Peyer's patch (tissue), 4 donors: ENCODE results near the gene MINDY4. TPM values are rescaled to one million over a fixed set of nuclear protein-coding genes. Genes with fewer than 3 reads are reported as not detected.
"Not testable (repeated sequence)": the region's sequence is repeated elsewhere in the genome, so short reads cannot be mapped to it uniquely, and the experiment has no call there.

Experiments used
- DNase-seq, 3 donors: peaks; one replicate each; pipeline ENCODE4 v3.0.0-alpha.2; 2017 to 2019
- H3K27ac ChIP-seq, 4 donors: fragments of 200-600 bp; sonication (generic); one replicate each; pipeline ENCODE4 v1.5.1; 2016 to 2019
- H3K27me3 ChIP-seq, 2 donors: fragments of 200-600 bp; sonication (generic); one replicate each; pipeline ENCODE4 v1.5.1; 2019
- H3K36me3 ChIP-seq, 3 donors: fragments of 200-600 bp; sonication (generic); one replicate each; pipeline ENCODE4 v1.5.1; 2016 to 2019
- H3K4me1 ChIP-seq, 4 donors: fragments of 200-600 bp; sonication (generic); one replicate each; pipeline ENCODE4 v1.5.1; 2016 to 2019
- H3K4me3 ChIP-seq, 4 donors: fragments of 200-600 bp; sonication (generic); 1 replicate in 3 of 4; 2 replicates in 1 of 4; pipeline ENCODE4 v1.5.1; 2016 to 2019; ENCODE audit warnings: mild to moderate bottlenecking in 1 of 4
- H3K9me3 ChIP-seq, 4 donors: fragments of 200-600 bp; sonication (generic); one replicate each; pipeline ENCODE4 v1.5.1; 2016 to 2019; ENCODE audit warnings: mild to moderate bottlenecking in 1 of 4
- POLR2A ChIP-seq, 2 donors: fragments of 450-650 bp; IDR thresholded peaks; one replicate each; pipeline ENCODE4 v1.5.1; 2017; ENCODE audit warnings: antibody characterized with exemption in 2 of 2, mild to moderate bottlenecking in 2 of 2, moderate library complexity in 2 of 2
- total RNA-seq, 4 donors: library from RNA; depleted of rRNA; stranded (reverse); fragments of >200 nt; gene quantifications; one replicate each; pipeline ENCODE4 v1.1.0, GENCODE V29; 2016
- TF ChIP-seq, protein P1 (sequence below), 6 experiments: fragments of 450-650 bp in 4 of 6; fragments of 200-600 bp in 2 of 6; sonication (generic) in 1 of 6; IDR thresholded peaks; one replicate each; pipeline ENCODE4 v1.5.1; 2017 to 2019; ENCODE audit warnings: antibody characterized with exemption in 6 of 6, mild to moderate bottlenecking in 3 of 6, moderate library complexity in 1 of 6

MINDY4 gene
- total RNA-seq, 4 donors from 2014 or later = 3.9 to 19.8 (median 6.8) TPM

GRCh38 chr7:30828591-30828990 lies 57.4 kb downstream of the MINDY4 start:
- no peak for TF ChIP-seq POLR2A (IDR thresholded peaks at IDR 0.05)
- TF ChIP-seq, protein P1, sequence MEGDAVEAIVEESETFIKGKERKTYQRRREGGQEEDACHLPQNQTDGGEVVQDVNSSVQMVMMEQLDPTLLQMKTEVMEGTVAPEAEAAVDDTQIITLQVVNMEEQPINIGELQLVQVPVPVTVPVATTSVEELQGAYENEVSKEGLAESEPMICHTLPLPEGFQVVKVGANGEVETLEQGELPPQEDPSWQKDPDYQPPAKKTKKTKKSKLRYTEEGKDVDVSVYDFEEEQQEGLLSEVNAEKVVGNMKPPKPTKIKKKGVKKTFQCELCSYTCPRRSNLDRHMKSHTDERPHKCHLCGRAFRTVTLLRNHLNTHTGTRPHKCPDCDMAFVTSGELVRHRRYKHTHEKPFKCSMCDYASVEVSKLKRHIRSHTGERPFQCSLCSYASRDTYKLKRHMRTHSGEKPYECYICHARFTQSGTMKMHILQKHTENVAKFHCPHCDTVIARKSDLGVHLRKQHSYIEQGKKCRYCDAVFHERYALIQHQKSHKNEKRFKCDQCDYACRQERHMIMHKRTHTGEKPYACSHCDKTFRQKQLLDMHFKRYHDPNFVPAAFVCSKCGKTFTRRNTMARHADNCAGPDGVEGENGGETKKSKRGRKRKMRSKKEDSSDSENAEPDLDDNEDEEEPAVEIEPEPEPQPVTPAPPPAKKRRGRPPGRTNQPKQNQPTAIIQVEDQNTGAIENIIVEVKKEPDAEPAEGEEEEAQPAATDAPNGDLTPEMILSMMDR (IDR thresholded peaks at IDR 0.05) = no peak
- Histone ChIP-seq H3K27ac (no peak overlapping the region), H3K36me3 (no peaks in the 10 kb centered on the region), H3K4me3 (no peak overlapping the region), H3K27me3 (no peaks in the 10 kb centered on the region), H3K4me1 (no peaks in the 10 kb centered on the region), H3K9me3 (peaks cover 0 to 2% (median under 1%) of the 10 kb centered on the region in 4 donors)
- no peak for DNase-seq

DNA sequence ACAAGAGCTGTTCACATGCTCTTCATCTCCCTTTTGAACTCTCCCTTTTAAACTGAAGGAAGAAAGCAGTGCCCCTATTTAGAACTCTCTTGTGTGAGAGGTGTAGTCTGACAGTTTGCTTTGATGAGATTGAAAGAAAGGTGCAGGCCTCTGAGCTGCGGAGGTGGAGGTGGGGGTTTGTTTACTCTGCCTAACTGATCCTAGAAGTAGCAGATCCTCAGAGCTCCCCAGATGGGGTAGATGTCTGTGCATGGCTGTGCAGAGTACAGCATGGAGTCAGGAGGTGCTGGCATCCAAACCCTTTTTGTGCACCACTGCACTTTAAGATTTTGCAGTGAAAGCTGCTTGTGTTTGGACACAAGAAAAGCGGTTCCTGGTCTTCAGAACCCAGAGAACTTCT lies 58.3 kb downstream of the MINDY4 start:
- no peak for DNase-seq
- Histone ChIP-seq H3K27ac (no peak overlapping the region), H3K27me3 (no peaks in the 10 kb centered on the region), H3K4me1 (no peaks in the 10 kb centered on the region), H3K9me3 (peaks cover 0 to 11% (median 3%) of the 10 kb centered on the region in 4 donors), H3K4me3 (no peak overlapping the region), H3K36me3 (no peaks in the 10 kb centered on the region)
- TF ChIP-seq POLR2A (IDR thresholded peaks at IDR 0.05) = no peak
- TF ChIP-seq, protein P1 (IDR thresholded peaks at IDR 0.05) = no peak

GRCh38 chr7:30831227-30831626 lies 60.0 kb downstream of the MINDY4 start:
- no peak overlapping the region for H3K27ac ChIP-seq
- H3K36me3 ChIP-seq = no peaks in the 10 kb centered on the region
- peaks cover 0 to 12% (median 3%) of the 10 kb centered on the region in 4 donors for H3K9me3 ChIP-seq
- DNase-seq = no peak
- no peak overlapping the region for H3K4me3 ChIP-seq
- H3K27me3 ChIP-seq = no peaks in the 10 kb centered on the region
- no peak for TF ChIP-seq POLR2A (IDR thresholded peaks at IDR 0.05)
- TF ChIP-seq, protein P1 (IDR thresholded peaks at IDR 0.05) = no peak
- no peaks in the 10 kb centered on the region for H3K4me1 ChIP-seq

DNA sequence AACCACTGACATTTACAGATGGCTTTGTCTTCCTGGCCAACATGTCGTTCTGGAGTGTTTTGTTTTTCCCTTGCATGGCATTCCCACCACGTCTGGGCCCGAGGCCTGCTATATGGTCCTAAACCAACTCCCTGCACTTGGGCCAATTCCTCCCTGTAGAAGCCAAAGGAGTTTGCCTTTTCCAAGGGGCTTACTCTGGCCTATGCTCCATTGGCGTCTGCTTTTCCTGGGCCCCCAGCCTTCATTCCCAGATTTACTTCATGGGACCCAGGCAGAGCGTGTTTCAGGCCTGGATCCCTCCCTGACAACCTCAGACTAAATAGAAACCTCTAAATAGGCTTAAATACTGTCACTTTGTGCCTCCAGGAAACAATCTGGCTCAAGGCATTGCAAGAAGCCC lies 60.7 kb downstream of the MINDY4 start:
- TF ChIP-seq, protein P1 (IDR thresholded peaks at IDR 0.05) = no peak
- no peak for TF ChIP-seq POLR2A (IDR thresholded peaks at IDR 0.05)
- Histone ChIP-seq H3K4me3 (no peak overlapping the region), H3K27me3 (no peaks in the 10 kb centered on the region), H3K36me3 (no peaks in the 10 kb centered on the region), H3K4me1 (no peaks in the 10 kb centered on the region), H3K9me3 (peaks cover 0 to 12% (median 3%) of the 10 kb centered on the region in 4 donors), H3K27ac (no peak overlapping the region)
- DNase-seq = no peak

- not testable (repeated sequence) for H3K36me3 ChIP-seq, H3K4me1 ChIP-seq, H3K27me3 ChIP-seq, H3K4me3 ChIP-seq, H3K27ac ChIP-seq
- peaks cover 0 to 12% (median 3%) of the 10 kb centered on the region in 4 donors for H3K9me3 ChIP-seq
- peak in 1 of 3 donors; percentile 24 for DNase-seq
These were observed 62.9 kb downstream of the MINDY4 start for GRCh38 chr7:30834017-30834674.

DNA sequence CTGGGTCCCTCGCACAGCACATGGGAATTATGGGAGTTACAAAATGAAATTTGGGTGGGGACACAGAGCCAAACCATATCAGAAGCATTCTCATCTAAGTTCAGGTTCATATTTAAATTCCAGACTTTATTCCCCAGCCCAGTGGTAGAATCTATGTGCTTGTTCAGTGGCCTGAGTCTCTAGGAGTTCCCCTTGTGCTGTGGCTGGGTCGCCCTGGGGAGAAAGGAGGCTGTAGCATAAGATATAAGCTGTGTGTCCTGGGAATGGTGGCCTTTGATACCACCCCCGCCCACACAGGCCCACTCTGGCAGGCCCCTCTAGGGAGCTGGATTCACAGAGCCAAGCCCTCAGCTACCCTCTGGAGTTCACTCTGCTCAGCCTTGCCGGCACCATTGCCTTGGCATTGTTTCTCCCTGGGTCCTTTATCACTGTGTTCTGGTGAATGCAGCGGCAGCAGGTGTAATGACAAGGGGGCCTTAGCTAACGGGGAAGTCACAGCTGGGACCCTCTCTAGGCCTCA lies 64.2 kb downstream of the MINDY4 start:
- no peak for TF ChIP-seq POLR2A (IDR thresholded peaks at IDR 0.05)
- TF ChIP-seq, protein P1 (IDR thresholded peaks at IDR 0.05) = no peak
- Histone ChIP-seq H3K27me3 (no peaks in the 10 kb centered on the region), H3K4me1 (no peaks in the 10 kb centered on the region), H3K9me3 (peaks cover 0 to 12% (median 3%) of the 10 kb centered on the region in 4 donors), H3K36me3 (peaks cover 0 to 6% (median 0%) of the 10 kb centered on the region in 3 donors), H3K4me3 (no peak overlapping the region), H3K27ac (no peak overlapping the region)
- DNase-seq = no peak
